ENCODE data around the gene TLE1. TPM values are rescaled to one million over a fixed set of nuclear protein-coding genes. Genes with fewer than 3 reads are reported as not detected.
A peak's percentile ranks its signal among the peaks of the same experiment; 100 is the strongest.

TLE1 gene
- total RNA-seq, 1 donor from 2014 or later: 42.5 TPM

- Mint-ChIP-seq H3K4me3 (no peak overlapping the region), H3K4me1 (peaks cover 25% of the 10 kb centered on the region), H3K36me3 (ENCODE audit: low read depth) (no peaks in the 10 kb centered on the region), H3K27me3 (ENCODE audit: low read depth) (peaks cover 3% of the 10 kb centered on the region), H3K27ac (ENCODE audit: unreplicated experiment) (peak overlapping the region; percentile 81), H3K9me3 (no peaks in the 10 kb centered on the region)
- no peak for DNase-seq (ENCODE audit: low read depth, low spot score)
- TF ChIP-seq, protein P1, sequence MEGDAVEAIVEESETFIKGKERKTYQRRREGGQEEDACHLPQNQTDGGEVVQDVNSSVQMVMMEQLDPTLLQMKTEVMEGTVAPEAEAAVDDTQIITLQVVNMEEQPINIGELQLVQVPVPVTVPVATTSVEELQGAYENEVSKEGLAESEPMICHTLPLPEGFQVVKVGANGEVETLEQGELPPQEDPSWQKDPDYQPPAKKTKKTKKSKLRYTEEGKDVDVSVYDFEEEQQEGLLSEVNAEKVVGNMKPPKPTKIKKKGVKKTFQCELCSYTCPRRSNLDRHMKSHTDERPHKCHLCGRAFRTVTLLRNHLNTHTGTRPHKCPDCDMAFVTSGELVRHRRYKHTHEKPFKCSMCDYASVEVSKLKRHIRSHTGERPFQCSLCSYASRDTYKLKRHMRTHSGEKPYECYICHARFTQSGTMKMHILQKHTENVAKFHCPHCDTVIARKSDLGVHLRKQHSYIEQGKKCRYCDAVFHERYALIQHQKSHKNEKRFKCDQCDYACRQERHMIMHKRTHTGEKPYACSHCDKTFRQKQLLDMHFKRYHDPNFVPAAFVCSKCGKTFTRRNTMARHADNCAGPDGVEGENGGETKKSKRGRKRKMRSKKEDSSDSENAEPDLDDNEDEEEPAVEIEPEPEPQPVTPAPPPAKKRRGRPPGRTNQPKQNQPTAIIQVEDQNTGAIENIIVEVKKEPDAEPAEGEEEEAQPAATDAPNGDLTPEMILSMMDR (conservative IDR thresholded peaks at IDR 0.05): no peak
Observed at GRCh38 chr9:81722277-81722676, 32.9 kb upstream of the TLE1 start.

DNA sequence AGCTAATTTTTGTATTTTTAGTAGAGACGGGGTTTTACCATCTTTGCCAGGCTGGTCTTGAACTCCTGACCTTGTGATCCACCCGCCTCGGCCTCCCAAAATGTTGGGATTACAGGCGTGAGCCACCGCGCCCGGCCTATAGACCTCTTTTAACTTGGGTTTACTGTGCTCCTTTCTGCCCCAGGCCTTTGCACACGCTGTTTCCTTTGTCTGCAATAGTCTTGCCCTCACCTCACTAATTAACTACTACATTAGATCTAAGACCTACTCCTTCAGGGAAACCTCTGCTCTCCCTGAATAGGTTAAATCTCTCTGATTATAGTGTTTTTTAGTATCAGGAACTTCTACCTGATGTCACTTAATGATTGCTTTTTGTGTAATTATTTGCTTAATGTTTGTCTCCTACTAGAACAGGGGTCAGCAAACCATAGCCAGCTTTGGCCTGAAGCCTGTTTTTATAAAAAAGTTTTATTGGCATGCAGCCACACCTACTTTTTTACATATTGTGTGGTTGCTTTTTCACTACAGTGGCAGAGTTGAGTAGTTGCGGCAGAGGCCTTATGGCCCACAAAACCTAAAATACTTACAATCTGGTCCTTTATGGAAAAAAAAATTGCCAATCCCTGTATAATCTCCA is 31.2 kb upstream of the TLE1 start:
- Mint-ChIP-seq H3K4me1 (peaks cover 30% of the 10 kb centered on the region), H3K4me3 (no peak overlapping the region)

GRCh38 chr9:81719972-81720371 is 30.6 kb upstream of the TLE1 start:
- Mint-ChIP-seq H3K27me3 (ENCODE audit: low read depth) (peaks cover 3% of the 10 kb centered on the region), H3K4me3 (no peak overlapping the region), H3K27ac (ENCODE audit: unreplicated experiment) (no peak overlapping the region), H3K4me1 (peaks cover 30% of the 10 kb centered on the region), H3K36me3 (ENCODE audit: low read depth) (no peaks in the 10 kb centered on the region), H3K9me3 (no peaks in the 10 kb centered on the region)
- DNase-seq (ENCODE audit: low read depth, low spot score): no peak
- TF ChIP-seq, protein P1 (conservative IDR thresholded peaks at IDR 0.05): no peak

More for the DNA sequence above, 31.2 kb upstream of the TLE1 start:
- Mint-ChIP-seq H3K27ac (ENCODE audit: unreplicated experiment) (no peak overlapping the region), H3K9me3 (no peaks in the 10 kb centered on the region), H3K27me3 (ENCODE audit: low read depth) (peaks cover 3% of the 10 kb centered on the region), H3K36me3 (ENCODE audit: low read depth) (no peaks in the 10 kb centered on the region)
- no peak for DNase-seq (ENCODE audit: low read depth, low spot score)
- TF ChIP-seq, protein P1 (conservative IDR thresholded peaks at IDR 0.05): no peak

GRCh38 chr9:81718244-81718643 is 28.9 kb upstream of the TLE1 start:
- H3K9me3 Mint-ChIP-seq: no peaks in the 10 kb centered on the region
- no peak for DNase-seq (ENCODE audit: low read depth, low spot score)
- TF ChIP-seq, protein P1 (conservative IDR thresholded peaks at IDR 0.05): no peak
- no peaks in the 10 kb centered on the region for H3K36me3 Mint-ChIP-seq (ENCODE audit: low read depth)
- H3K27me3 Mint-ChIP-seq (ENCODE audit: low read depth): peaks cover 3% of the 10 kb centered on the region
- no peak overlapping the region for H3K27ac Mint-ChIP-seq (ENCODE audit: unreplicated experiment)
- H3K4me3 Mint-ChIP-seq: no peak overlapping the region
- peaks cover 21% of the 10 kb centered on the region for H3K4me1 Mint-ChIP-seq

DNA sequence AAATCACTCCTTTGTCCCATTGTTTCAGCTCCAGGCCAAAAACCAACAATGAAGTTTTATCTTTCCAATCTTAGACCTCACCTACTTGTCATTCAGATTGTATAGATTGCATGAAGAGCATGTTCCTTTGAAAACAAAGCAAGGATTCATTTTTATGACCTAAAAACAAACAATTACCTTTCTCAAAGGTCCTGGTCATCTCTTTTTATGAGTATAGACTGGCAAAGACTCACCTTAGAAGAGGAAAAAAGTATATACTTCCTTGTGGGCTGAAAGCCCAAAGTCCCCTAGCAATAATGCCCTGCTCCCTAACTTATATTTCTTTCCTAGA is 28.4 kb upstream of the TLE1 start:
- no peaks in the 10 kb centered on the region for H3K36me3 Mint-ChIP-seq (ENCODE audit: low read depth)
- DNase-seq (ENCODE audit: low read depth, low spot score): no peak
- peaks cover 19% of the 10 kb centered on the region for H3K4me1 Mint-ChIP-seq
- peaks cover 3% of the 10 kb centered on the region for H3K27me3 Mint-ChIP-seq (ENCODE audit: low read depth)
- no peaks in the 10 kb centered on the region for H3K9me3 Mint-ChIP-seq
- TF ChIP-seq, protein P1 (conservative IDR thresholded peaks at IDR 0.05): no peak
- H3K4me3 Mint-ChIP-seq: no peak overlapping the region
- H3K27ac Mint-ChIP-seq (ENCODE audit: unreplicated experiment): peak overlapping the region; percentile 3

All from neural crest cell (in vitro differentiated cells).